Peyer's patch (tissue), 4 donors: ENCODE data around the gene GCNT1. TPM values are rescaled to one million over a fixed set of nuclear protein-coding genes. Genes with fewer than 3 reads are reported as not detected.
"Not testable (repeated sequence)": the region's sequence is repeated elsewhere in the genome, so short reads cannot be mapped to it uniquely, and the experiment has no call there.

Experiments
- DNase-seq, 3 donors: peaks; one replicate each; pipeline ENCODE4 v3.0.0-alpha.2; 2017 to 2019
- H3K27ac ChIP-seq, 4 donors: fragments of 200-600 bp; sonication (generic); one replicate each; pipeline ENCODE4 v1.5.1; 2016 to 2019
- H3K27me3 ChIP-seq, 2 donors: fragments of 200-600 bp; sonication (generic); one replicate each; pipeline ENCODE4 v1.5.1; 2019
- H3K36me3 ChIP-seq, 3 donors: fragments of 200-600 bp; sonication (generic); one replicate each; pipeline ENCODE4 v1.5.1; 2016 to 2019
- H3K4me1 ChIP-seq, 4 donors: fragments of 200-600 bp; sonication (generic); one replicate each; pipeline ENCODE4 v1.5.1; 2016 to 2019
- H3K4me3 ChIP-seq, 4 donors: fragments of 200-600 bp; sonication (generic); 1 replicate in 3 of 4; 2 replicates in 1 of 4; pipeline ENCODE4 v1.5.1; 2016 to 2019; ENCODE audit warnings: mild to moderate bottlenecking in 1 of 4
- H3K9me3 ChIP-seq, 4 donors: fragments of 200-600 bp; sonication (generic); one replicate each; pipeline ENCODE4 v1.5.1; 2016 to 2019; ENCODE audit warnings: mild to moderate bottlenecking in 1 of 4
- CTCF ChIP-seq, 6 experiments: fragments of 450-650 bp in 4 of 6; fragments of 200-600 bp in 2 of 6; sonication (generic) in 1 of 6; IDR thresholded peaks; one replicate each; pipeline ENCODE4 v1.5.1; 2017 to 2019; ENCODE audit warnings: antibody characterized with exemption in 6 of 6, mild to moderate bottlenecking in 3 of 6, moderate library complexity in 1 of 6
- POLR2A ChIP-seq, 2 donors: fragments of 450-650 bp; IDR thresholded peaks; one replicate each; pipeline ENCODE4 v1.5.1; 2017; ENCODE audit warnings: antibody characterized with exemption in 2 of 2, mild to moderate bottlenecking in 2 of 2, moderate library complexity in 2 of 2
- total RNA-seq, 4 donors: library from RNA; depleted of rRNA; stranded (reverse); fragments of >200 nt; gene quantifications; one replicate each; pipeline ENCODE4 v1.1.0, GENCODE V29; 2016

Gene GCNT1
- total RNA-seq, 4 donors from 2014 or later = 38.8 to 68.1 (median 53.5) TPM

GRCh38 chr9:76465442-76466298 is 6.7 kb downstream of the GCNT1 start:
- TF ChIP-seq CTCF (IDR thresholded peaks at IDR 0.05) (no peak), POLR2A (IDR thresholded peaks at IDR 0.05) (no peak)
- H3K36me3 ChIP-seq = no peaks in the 10 kb centered on the region
- H3K27me3 ChIP-seq = no peaks in the 10 kb centered on the region
- peak overlapping the region in 1 of 4 donors; percentile 28 for H3K27ac ChIP-seq
- peaks cover 0 to 32% (median 0%) of the 10 kb centered on the region in 4 donors for H3K4me1 ChIP-seq
- H3K4me3 ChIP-seq = no peak overlapping the region
- no peak for DNase-seq
- no peaks in the 10 kb centered on the region for H3K9me3 ChIP-seq

GRCh38 chr9:76466299-76466605 is 7.3 kb downstream of the GCNT1 start:
- Histone ChIP-seq H3K36me3 (no peaks in the 10 kb centered on the region), H3K27ac (peak overlapping the region in 1 of 4 donors; percentile 28), H3K4me1 (peaks cover 0 to 32% (median 0%) of the 10 kb centered on the region in 4 donors), H3K27me3 (no peaks in the 10 kb centered on the region), H3K4me3 (no peak overlapping the region), H3K9me3 (no peaks in the 10 kb centered on the region)
- DNase-seq = no peak
- TF ChIP-seq POLR2A (IDR thresholded peaks at IDR 0.05) = no peak
- no peak for TF ChIP-seq CTCF (IDR thresholded peaks at IDR 0.05)

GRCh38 chr9:76474419-76474818 is 15.4 kb downstream of the GCNT1 start:
- H3K27ac ChIP-seq = no peak overlapping the region
- H3K4me1 ChIP-seq = peaks cover 0 to 13% (median 0%) of the 10 kb centered on the region in 4 donors
- H3K4me3 ChIP-seq = no peak overlapping the region
- DNase-seq = no peak
- no peaks in the 10 kb centered on the region for H3K9me3 ChIP-seq
- no peaks in the 10 kb centered on the region for H3K27me3 ChIP-seq
- TF ChIP-seq CTCF (IDR thresholded peaks at IDR 0.05) (no peak), POLR2A (IDR thresholded peaks at IDR 0.05) (no peak)
- H3K36me3 ChIP-seq = no peaks in the 10 kb centered on the region

GRCh38 chr9:76475686-76476085 is 16.7 kb downstream of the GCNT1 start:
- TF ChIP-seq CTCF (IDR thresholded peaks at IDR 0.05) (no peak), POLR2A (IDR thresholded peaks at IDR 0.05) (no peak)
- Histone ChIP-seq H3K36me3 (no peaks in the 10 kb centered on the region), H3K4me1 (peaks cover 0 to 13% (median 0%) of the 10 kb centered on the region in 4 donors), H3K27ac (no peak overlapping the region), H3K9me3 (no peaks in the 10 kb centered on the region), H3K27me3 (no peaks in the 10 kb centered on the region), H3K4me3 (no peak overlapping the region)
- no peak for DNase-seq

GRCh38 chr9:76477818-76478217 is 18.8 kb downstream of the GCNT1 start:
- not testable (repeated sequence) for H3K36me3 ChIP-seq, H3K27ac ChIP-seq, H3K4me1 ChIP-seq, H3K27me3 ChIP-seq, H3K4me3 ChIP-seq, DNase-seq, H3K9me3 ChIP-seq

GRCh38 chr9:76478226-76478625 is 19.2 kb downstream of the GCNT1 start:
- Histone ChIP-seq H3K27ac (no peak overlapping the region), H3K27me3 (no peaks in the 10 kb centered on the region), H3K4me1 (no peaks in the 10 kb centered on the region), H3K9me3 (no peaks in the 10 kb centered on the region), H3K36me3 (no peaks in the 10 kb centered on the region), H3K4me3 (no peak overlapping the region)
- no peak for TF ChIP-seq POLR2A (IDR thresholded peaks at IDR 0.05)
- TF ChIP-seq CTCF (IDR thresholded peaks at IDR 0.05) = no peak
- no peak for DNase-seq

- not testable (repeated sequence) for H3K9me3 ChIP-seq, H3K27ac ChIP-seq, H3K4me3 ChIP-seq, H3K4me1 ChIP-seq, H3K27me3 ChIP-seq, H3K36me3 ChIP-seq, DNase-seq
Observed at GRCh38 chr9:76479337-76479736, 20.4 kb downstream of the GCNT1 start.
